Parathyroid adenoma (tissue), 2 donors: ENCODE results near the gene TUBB.

ENCODE experiments used
- H2AFZ ChIP-seq: fragments of 300-600 bp; sonication (generic); one replicate; pipeline ENCODE4 v1.7.0; 2017; ENCODE audit warnings: antibody characterized with exemption, mild to moderate bottlenecking
- H3K27ac ChIP-seq: fragments of 300-600 bp; sonication (generic); one replicate; pipeline ENCODE4 v1.7.0; 2017
- H3K27me3 ChIP-seq: fragments of 300-600 bp; sonication (generic); one replicate; pipeline ENCODE4 v1.7.0; 2017; ENCODE audit warnings: low read length; ENCODE audit not compliant: control insufficient read depth, insufficient read depth
- H3K36me3 ChIP-seq: fragments of 300-600 bp; sonication (generic); one replicate; pipeline ENCODE4 v1.7.0; 2017; ENCODE audit warnings: low read length; ENCODE audit not compliant: control insufficient read depth, insufficient read depth
- H3K4me1 ChIP-seq: fragments of 300-600 bp; sonication (generic); one replicate; pipeline ENCODE4 v1.7.0; 2017; ENCODE audit warnings: control low read depth
- H3K4me2 ChIP-seq: fragments of 300-600 bp; sonication (generic); one replicate; pipeline ENCODE4 v1.7.0; 2017; ENCODE audit warnings: low read length
- H3K4me3 ChIP-seq: fragments of 300-600 bp; sonication (generic); one replicate; pipeline ENCODE4 v1.7.0; 2017; ENCODE audit warnings: low read depth, low read length
- H3K79me2 ChIP-seq: fragments of 300-600 bp; sonication (generic); one replicate; pipeline ENCODE4 v1.7.0; 2017; ENCODE audit warnings: control low read depth
- H3K9ac ChIP-seq: fragments of 300-600 bp; sonication (generic); one replicate; pipeline ENCODE4 v1.7.0; 2017; ENCODE audit warnings: mild to moderate bottlenecking
- H3K9me3 ChIP-seq: fragments of 300-600 bp; sonication (generic); one replicate; pipeline ENCODE4 v1.7.0; 2017; ENCODE audit warnings: low read length; ENCODE audit not compliant: control insufficient read depth
- TF ChIP-seq, protein P1 (sequence below): fragments of 300-600 bp; sonication (generic); IDR thresholded peaks from one replicate; pipeline ENCODE4 v1.7.0; 2017; ENCODE audit warnings: antibody characterized with exemption, mild to moderate bottlenecking
- donor health status: primary hyperparathyroidism.

Gene TUBB

DNA sequence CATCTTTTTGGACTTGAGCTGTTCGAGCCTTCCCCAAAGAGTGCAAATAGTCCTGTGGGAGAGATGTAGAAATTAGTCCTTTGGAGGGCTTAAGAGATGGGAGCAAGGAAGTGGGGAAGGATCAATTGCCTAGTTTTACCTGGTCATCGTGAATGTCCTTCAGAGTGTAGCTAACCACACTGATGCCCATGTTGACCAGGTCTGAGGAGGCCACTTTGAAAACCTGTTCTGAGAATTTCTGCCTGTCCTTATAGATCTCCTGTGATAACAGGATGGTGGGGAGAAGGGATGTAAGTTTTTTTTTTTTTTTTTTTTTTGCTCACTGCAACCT is 20.4 kb downstream of the TUBB start:
- H3K4me1 ChIP-seq = peaks cover 6% of the 10 kb centered on the region
- no peaks in the 10 kb centered on the region for H3K36me3 ChIP-seq
- H3K27me3 ChIP-seq = no peaks in the 10 kb centered on the region
- no peak overlapping the region for H3K27ac ChIP-seq
- H3K4me2 ChIP-seq = no peak overlapping the region
- peaks cover 9% of the 10 kb centered on the region for H3K79me2 ChIP-seq
- no peak overlapping the region for H2AFZ ChIP-seq
- H3K9ac ChIP-seq = no peak overlapping the region
- TF ChIP-seq, protein P1, sequence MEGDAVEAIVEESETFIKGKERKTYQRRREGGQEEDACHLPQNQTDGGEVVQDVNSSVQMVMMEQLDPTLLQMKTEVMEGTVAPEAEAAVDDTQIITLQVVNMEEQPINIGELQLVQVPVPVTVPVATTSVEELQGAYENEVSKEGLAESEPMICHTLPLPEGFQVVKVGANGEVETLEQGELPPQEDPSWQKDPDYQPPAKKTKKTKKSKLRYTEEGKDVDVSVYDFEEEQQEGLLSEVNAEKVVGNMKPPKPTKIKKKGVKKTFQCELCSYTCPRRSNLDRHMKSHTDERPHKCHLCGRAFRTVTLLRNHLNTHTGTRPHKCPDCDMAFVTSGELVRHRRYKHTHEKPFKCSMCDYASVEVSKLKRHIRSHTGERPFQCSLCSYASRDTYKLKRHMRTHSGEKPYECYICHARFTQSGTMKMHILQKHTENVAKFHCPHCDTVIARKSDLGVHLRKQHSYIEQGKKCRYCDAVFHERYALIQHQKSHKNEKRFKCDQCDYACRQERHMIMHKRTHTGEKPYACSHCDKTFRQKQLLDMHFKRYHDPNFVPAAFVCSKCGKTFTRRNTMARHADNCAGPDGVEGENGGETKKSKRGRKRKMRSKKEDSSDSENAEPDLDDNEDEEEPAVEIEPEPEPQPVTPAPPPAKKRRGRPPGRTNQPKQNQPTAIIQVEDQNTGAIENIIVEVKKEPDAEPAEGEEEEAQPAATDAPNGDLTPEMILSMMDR = no peak
- no peaks in the 10 kb centered on the region for H3K9me3 ChIP-seq
- no peak overlapping the region for H3K4me3 ChIP-seq

DNA sequence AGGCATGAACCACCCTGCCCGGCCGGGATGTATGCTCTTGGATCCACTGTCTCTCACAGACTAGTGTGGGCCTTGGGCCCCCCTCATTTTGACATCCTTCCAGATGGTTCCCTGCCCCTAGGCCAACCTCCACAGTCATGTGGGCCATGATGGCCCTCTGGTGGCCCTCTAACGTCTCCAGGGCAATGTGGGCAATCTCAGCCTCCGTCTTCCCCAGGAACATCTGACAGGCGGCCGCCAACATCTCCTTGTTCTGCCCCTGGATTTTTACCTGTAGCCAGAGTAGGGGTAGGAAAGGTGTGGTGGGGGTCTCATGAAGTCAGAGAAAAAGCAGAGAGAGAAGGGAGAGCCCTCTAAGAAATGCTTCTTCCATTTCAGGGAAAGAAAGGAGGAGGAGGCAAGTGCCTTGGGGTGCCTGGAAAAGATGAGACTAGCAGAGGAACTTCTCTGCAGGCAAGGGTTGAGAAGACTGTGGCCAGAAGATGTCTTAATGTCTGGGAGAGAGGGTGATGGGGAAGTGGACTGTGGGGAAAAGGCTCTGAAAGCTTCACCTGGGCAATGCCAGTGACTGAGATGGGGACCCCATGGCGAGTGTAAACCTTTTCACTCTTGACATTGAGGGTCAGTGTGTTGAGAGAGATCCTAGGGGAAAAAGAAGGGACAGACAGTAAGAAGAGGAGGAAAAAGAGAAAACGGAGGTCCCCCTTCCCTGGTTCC is 21.1 kb downstream of the TUBB start:
- H3K9me3 ChIP-seq = no peaks in the 10 kb centered on the region
- H3K9ac ChIP-seq = no peak overlapping the region
- peaks cover 6% of the 10 kb centered on the region for H3K4me1 ChIP-seq
- H3K4me2 ChIP-seq = peak overlapping the region; percentile 87
- H3K4me3 ChIP-seq = peak overlapping the region; percentile 92
- TF ChIP-seq, protein P1 = no peak
- H3K27ac ChIP-seq = peak overlapping the region; percentile 72
- no peak overlapping the region for H2AFZ ChIP-seq
- H3K27me3 ChIP-seq = no peaks in the 10 kb centered on the region
- peaks cover 9% of the 10 kb centered on the region for H3K79me2 ChIP-seq
- H3K36me3 ChIP-seq = no peaks in the 10 kb centered on the region

DNA sequence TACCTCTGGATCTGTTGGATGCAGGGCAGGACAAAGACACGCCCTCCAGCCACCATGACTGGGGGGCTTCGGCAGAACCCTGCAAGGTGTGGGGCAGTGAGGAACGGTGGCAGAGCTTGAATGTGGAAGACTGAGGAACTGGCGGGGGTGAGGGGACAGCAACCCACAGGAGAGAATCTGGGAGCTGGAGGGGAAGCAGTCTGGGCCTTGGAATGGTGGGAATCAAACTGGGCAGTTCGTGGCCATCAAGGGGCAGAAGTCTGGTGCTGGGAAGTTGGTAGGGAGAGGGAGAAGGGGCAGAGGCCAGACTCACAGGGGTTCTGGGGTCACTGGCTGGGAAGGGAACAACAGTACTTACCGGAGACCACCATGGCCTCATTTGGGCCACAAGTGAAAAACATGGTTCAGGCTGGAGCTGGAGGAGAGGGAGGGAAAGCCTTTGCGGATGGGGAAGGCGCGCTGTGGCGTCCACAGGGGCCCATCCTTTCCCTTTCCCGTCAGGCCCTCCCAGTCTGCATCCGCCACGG is 21.7 kb downstream of the TUBB start:
- peak overlapping the region; percentile 71 for H2AFZ ChIP-seq
- no peaks in the 10 kb centered on the region for H3K36me3 ChIP-seq
- peak overlapping the region; percentile 72 for H3K27ac ChIP-seq
- no peak overlapping the region for H3K9ac ChIP-seq
- peaks cover 6% of the 10 kb centered on the region for H3K4me1 ChIP-seq
- H3K79me2 ChIP-seq = peaks cover 9% of the 10 kb centered on the region
- no peaks in the 10 kb centered on the region for H3K9me3 ChIP-seq
- TF ChIP-seq, protein P1 = no peak
- no peaks in the 10 kb centered on the region for H3K27me3 ChIP-seq
- peak overlapping the region; percentile 87 for H3K4me2 ChIP-seq
- peak overlapping the region; percentile 92 for H3K4me3 ChIP-seq

DNA sequence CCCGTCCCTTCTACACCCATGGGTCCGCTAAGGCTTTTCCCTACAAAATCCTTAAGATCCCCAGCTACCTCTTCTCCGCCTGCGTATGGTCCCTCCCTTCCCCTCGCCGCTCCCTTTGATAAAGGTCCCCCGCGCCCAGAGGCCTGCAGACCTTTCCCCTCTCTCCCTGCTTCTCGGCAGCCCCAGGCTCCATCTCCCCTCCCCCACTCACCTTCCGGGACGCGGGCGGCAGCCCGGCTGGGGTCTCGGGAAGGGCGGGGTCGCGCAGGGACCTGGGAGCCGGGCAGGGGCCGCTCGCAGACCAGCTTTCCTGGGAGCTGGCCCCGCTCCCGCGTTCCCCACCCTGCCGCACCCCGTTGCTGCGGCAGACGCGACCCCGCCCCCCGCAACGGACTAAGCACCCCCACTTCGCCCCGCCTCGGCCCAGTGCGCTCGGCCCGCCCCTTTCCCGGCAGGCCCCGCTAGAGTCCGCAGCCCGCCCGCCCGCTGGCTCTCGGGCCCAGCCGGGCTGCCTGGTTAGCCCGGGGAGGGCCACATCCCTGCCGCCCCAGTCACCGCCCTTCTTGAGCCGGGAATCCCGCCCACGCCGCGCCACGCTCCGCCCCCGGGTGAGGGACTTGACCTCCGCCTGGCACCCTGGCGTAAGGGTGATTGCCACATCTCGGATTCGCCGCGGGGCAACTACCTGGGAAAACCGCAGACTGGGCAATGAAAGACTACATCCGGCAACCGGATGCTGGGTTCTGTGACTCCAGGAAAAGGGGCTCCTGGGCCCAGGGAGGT is 22.4 kb downstream of the TUBB start, which contains the start of gene FLOT1:
TSS of gene FLOT1 (minus strand) at position 372 of the 783 bp plus-strand sequence. CDS start 498 bp downstream, outside the sequence.
- no peaks in the 10 kb centered on the region for H3K36me3 ChIP-seq
- no peaks in the 10 kb centered on the region for H3K9me3 ChIP-seq
- peak within 1 kb of the TSS; percentile 92 for H3K4me3 ChIP-seq
- TF ChIP-seq, protein P1 = no peak
- H3K9ac ChIP-seq = peak within 1 kb of the TSS; percentile 56
- peak within 1 kb of the TSS; percentile 71 for H2AFZ ChIP-seq
- H3K4me1 ChIP-seq = peaks cover 9% of the 10 kb centered on the region
- H3K4me2 ChIP-seq = peak within 1 kb of the TSS; percentile 87
- H3K27me3 ChIP-seq = no peaks in the 10 kb centered on the region
- peaks cover 9% of the 10 kb centered on the region for H3K79me2 ChIP-seq
- H3K27ac ChIP-seq = peak within 1 kb of the TSS; percentile 72
